Right ventricle myocardium inferior (tissue), 1 donor: Measurements from ENCODE around the gene APPL2. TPM values are rescaled to one million over a fixed set of nuclear protein-coding genes. Genes with fewer than 3 reads are reported as not detected.
A peak's percentile ranks its signal among the peaks of the same experiment; 100 is the strongest.
"Not testable (repeated sequence)": the region's sequence is repeated elsewhere in the genome, so short reads cannot be mapped to it uniquely, and the experiment has no call there.

Source experiments
- ATAC-seq: fragments of 200-7000 bp; cut with Tn5 transposase; one replicate; pipeline ENCODE4 v1.9.1; 2020; ENCODE audit warnings: mild to moderate bottlenecking, moderate library complexity
- DNase-seq: peaks from one replicate; pipeline ENCODE4 v3.0.0; 2021; ENCODE audit errors: missing footprints
- intact Hi-C: fragments of 100-400 bp; cut with DNase I; formaldehyde crosslinking; loops from one replicate; pipeline ENCODE4 v1.11.0; 2022
- total RNA-seq: library from RNA; stranded (reverse); fragmentation: NEBNext Ultra II Directional; extraction: Animal tissue kit (Norgen Biotek cat#: 25700); gene quantifications from one replicate; pipeline ENCODE4 v1.2.1, GENCODE V29; 2021
- donor health status: DM: no; HTN: yes; CAD: no; lungs with severe emphysema.

Gene APPL2
- total RNA-seq, 1 donor from 2014 or later: 20.9 TPM

- intact Hi-C loops: no loop called here
- ATAC-seq (no peak), DNase-seq (no peak)
Measured at GRCh38 chr12:105261010-105261409, 25.0 kb upstream of the APPL2 start.

GRCh38 chr12:105259226-105259625, 23.3 kb upstream of the APPL2 start:
- DNase-seq (no peak), ATAC-seq (no peak)
- intact Hi-C loops: no loop called here

- intact Hi-C loops: no loop called here
- ATAC-seq: no peak
- no peak for DNase-seq
Measured at GRCh38 chr12:105257321-105257728, 21.4 kb upstream of the APPL2 start.

- DNase-seq (no peak), ATAC-seq (no peak)
- intact Hi-C loops: no loop called here
Measured at GRCh38 chr12:105256921-105257320, 20.9 kb upstream of the APPL2 start.

GRCh38 chr12:105256431-105256830, 20.5 kb upstream of the APPL2 start:
- DNase-seq, ATAC-seq, intact Hi-C loops: not testable (repeated sequence)

GRCh38 chr12:105256011-105256410, 20.0 kb upstream of the APPL2 start:
- ATAC-seq (no peak), DNase-seq (no peak)
- intact Hi-C loops: no loop called here

- DNase-seq: no peak
- intact Hi-C loops: no loop called here
- ATAC-seq: no peak
Measured at GRCh38 chr12:105253866-105254513, 18.0 kb upstream of the APPL2 start.

GRCh38 chr12:105252901-105253300, 16.9 kb upstream of the APPL2 start:
- ATAC-seq (no peak), DNase-seq (no peak)
- intact Hi-C loops: no loop called here

GRCh38 chr12:105245776-105246427, 9.9 kb upstream of the APPL2 start:
- intact Hi-C loops, ATAC-seq, DNase-seq: not testable (repeated sequence)

GRCh38 chr12:105245291-105245690, 9.3 kb upstream of the APPL2 start:
- intact Hi-C loops: no loop called here
- DNase-seq: no peak
- ATAC-seq: no peak

- no peak for ATAC-seq
- intact Hi-C loops: no loop called here
- no peak for DNase-seq
Measured at GRCh38 chr12:105240228-105240627, 4.3 kb upstream of the APPL2 start.

GRCh38 chr12:105239304-105239703, 3.3 kb upstream of the APPL2 start:
- no peak for DNase-seq
- no peak for ATAC-seq
- intact Hi-C loops: loop anchor here (10.0 kb wide), 1 partner anchor 1105 kb away; the partner anchor contains the start of gene NFYB

- ATAC-seq (no peak), DNase-seq (no peak)
- intact Hi-C loops: loop anchor here (2.0 to 10.0 kb wide), 2 partner anchors 19 to 1103 kb away; partner anchors contain the start of gene NFYB
Measured at GRCh38 chr12:105237666-105238065, 1.7 kb upstream of the APPL2 start.

- DNase-seq (no peak), ATAC-seq (no peak)
- intact Hi-C loops: loop anchor here (10.0 kb wide), 1 partner anchor 1101 kb away; the partner anchor contains the start of gene NFYB
Measured at GRCh38 chr12:105235281-105235731, 668 bp downstream of the APPL2 start.

GRCh38 chr12:105234197-105234596, 1.8 kb downstream of the APPL2 start:
- intact Hi-C loops: loop anchor here (10.0 kb wide), 1 partner anchor 1099 kb away; the partner anchor contains the start of gene NFYB
- ATAC-seq (no peak), DNase-seq (no peak)

GRCh38 chr12:105233041-105233905, 2.7 kb downstream of the APPL2 start:
- intact Hi-C loops: loop anchor here (10.0 kb wide), 1 partner anchor 1098 kb away; the partner anchor contains the start of gene NFYB
- ATAC-seq: peak; percentile 50
- no peak for DNase-seq

GRCh38 chr12:105231396-105231795, 4.6 kb downstream of the APPL2 start:
- DNase-seq: no peak
- intact Hi-C loops: loop anchor here (10.0 kb wide), 1 partner anchor 1097 kb away; the partner anchor contains the start of gene NFYB

GRCh38 chr12:105229371-105229770, 6.6 kb downstream of the APPL2 start:
- intact Hi-C loops: no loop called here
- ATAC-seq (no peak), DNase-seq (no peak)

More at GRCh38 chr12:105231396-105231795, 4.6 kb downstream of the APPL2 start:
- ATAC-seq: no peak

GRCh38 chr12:105228966-105229365, 7.0 kb downstream of the APPL2 start:
- no peak for ATAC-seq
- intact Hi-C loops: no loop called here
- DNase-seq: no peak
